Measurements from ENCODE around the gene BMP2. TPM values are rescaled to one million over a fixed set of nuclear protein-coding genes. Genes with fewer than 3 reads are reported as not detected.

The BMP2 gene
- total RNA-seq, 1 donor from 2014 or later, result 10.5 TPM

GRCh38 chr20:6732001-6732447, 35.5 kb upstream of the BMP2 start:
- Mint-ChIP-seq H3K27ac (no peak overlapping the region), H3K27me3 (ENCODE audit: low read depth) (no peaks in the 10 kb centered on the region), H3K4me1 (peaks cover 14% of the 10 kb centered on the region), H3K4me3 (no peak overlapping the region), H3K9me3 (peaks cover 10% of the 10 kb centered on the region), H3K36me3 (no peaks in the 10 kb centered on the region)
- no peak for DNase-seq (ENCODE audit: low spot score in 2 of 2, unreplicated experiment in 2 of 2)
- no peak for TF ChIP-seq CTCF (IDR thresholded peaks at IDR 0.05; ENCODE audit: unreplicated experiment)

GRCh38 chr20:6732851-6733250, 34.6 kb upstream of the BMP2 start:
- Mint-ChIP-seq H3K36me3 (no peaks in the 10 kb centered on the region), H3K9me3 (peaks cover 10% of the 10 kb centered on the region), H3K4me3 (no peak overlapping the region), H3K4me1 (peaks cover 20% of the 10 kb centered on the region), H3K27me3 (ENCODE audit: low read depth) (no peaks in the 10 kb centered on the region), H3K27ac (no peak overlapping the region)
- no peak for DNase-seq (ENCODE audit: low spot score in 2 of 2, unreplicated experiment in 2 of 2)
- TF ChIP-seq CTCF (IDR thresholded peaks at IDR 0.05; ENCODE audit: unreplicated experiment), result no peak

GRCh38 chr20:6733965-6734364, 33.5 kb upstream of the BMP2 start:
- Mint-ChIP-seq H3K27me3 (ENCODE audit: low read depth) (no peaks in the 10 kb centered on the region), H3K27ac (no peak overlapping the region), H3K9me3 (peaks cover 15% of the 10 kb centered on the region), H3K4me1 (peaks cover 20% of the 10 kb centered on the region), H3K36me3 (no peaks in the 10 kb centered on the region), H3K4me3 (no peak overlapping the region)
- no peak for TF ChIP-seq CTCF (IDR thresholded peaks at IDR 0.05; ENCODE audit: unreplicated experiment)
- DNase-seq (ENCODE audit: low spot score in 2 of 2, unreplicated experiment in 2 of 2), result no peak

DNA sequence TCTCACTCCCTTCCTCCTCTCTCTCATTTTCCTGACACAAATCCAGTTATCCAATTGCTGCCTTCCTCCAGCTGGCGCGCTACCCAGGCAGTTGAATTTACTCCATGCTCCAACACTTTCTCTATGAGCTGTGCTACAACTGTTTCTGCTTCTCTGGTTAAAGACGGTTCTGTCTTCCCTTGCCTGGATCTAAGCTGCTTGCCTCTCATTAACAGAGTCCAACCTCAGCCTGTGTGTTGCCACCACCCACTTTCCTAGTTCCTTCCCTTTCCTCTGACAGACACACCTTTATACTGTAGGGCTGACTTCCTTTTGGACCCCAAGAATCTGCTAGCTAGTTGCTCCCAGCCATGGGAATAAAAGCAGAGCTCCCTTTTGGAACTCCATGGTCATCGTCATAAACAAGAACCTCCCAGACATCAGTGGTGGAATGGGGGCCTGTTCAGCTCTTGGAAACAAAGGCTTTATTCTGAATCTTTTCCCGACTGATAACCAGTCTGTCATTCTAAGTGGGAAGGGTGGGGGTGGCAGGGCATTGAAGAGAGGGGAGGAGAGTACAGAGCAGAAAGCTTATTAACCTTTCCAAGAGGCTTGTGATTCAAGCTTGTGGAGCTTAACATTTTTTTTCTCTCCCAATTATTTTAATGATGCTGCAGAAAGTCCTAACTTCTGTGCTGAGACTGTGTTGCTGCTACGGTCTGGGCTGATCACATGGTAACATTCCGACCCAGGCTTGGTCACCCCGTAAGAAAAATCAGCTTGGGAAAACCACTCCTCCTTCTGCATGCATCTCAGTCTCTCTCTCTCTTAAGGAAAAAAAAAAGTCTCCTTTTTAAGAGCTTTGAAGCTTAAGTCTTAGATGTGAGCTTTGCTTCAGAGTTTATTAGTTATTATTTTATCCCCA, 31.3 kb upstream of the BMP2 start:
- Mint-ChIP-seq H3K27ac (peak overlapping the region; percentile 87), H3K9me3 (peaks cover 15% of the 10 kb centered on the region), H3K27me3 (ENCODE audit: low read depth) (no peaks in the 10 kb centered on the region), H3K4me1 (peaks cover 24% of the 10 kb centered on the region), H3K36me3 (no peaks in the 10 kb centered on the region), H3K4me3 (peak overlapping the region; percentile 9)
- TF ChIP-seq CTCF (IDR thresholded peaks at IDR 0.05; ENCODE audit: unreplicated experiment), result no peak
- DNase-seq (ENCODE audit: low spot score in 2 of 2, unreplicated experiment in 2 of 2), result peak in 1 of 2 experiments; percentile 39

DNA sequence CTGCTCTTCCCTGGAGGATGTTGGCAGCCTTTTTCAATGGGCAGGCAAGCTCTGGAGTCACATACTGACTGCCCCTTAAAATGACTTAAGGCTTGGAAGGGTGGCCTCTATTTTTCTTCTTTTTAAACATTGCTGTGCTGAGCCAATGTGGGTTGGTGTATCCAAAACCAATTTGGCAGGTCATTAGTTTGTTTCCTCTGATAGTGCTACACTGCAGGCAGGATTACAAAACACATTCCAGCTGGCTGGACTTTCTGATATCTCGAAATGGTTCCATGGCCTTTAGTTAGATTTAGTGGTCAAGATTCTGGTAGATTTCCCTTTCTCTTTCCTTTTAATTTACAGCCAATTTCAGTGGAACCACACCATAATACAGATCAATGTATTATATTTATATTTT, 28.1 kb upstream of the BMP2 start:
- DNase-seq (ENCODE audit: low spot score in 2 of 2, unreplicated experiment in 2 of 2), result no peak
- peaks cover 26% of the 10 kb centered on the region for H3K4me1 Mint-ChIP-seq
- no peak for TF ChIP-seq CTCF (IDR thresholded peaks at IDR 0.05; ENCODE audit: unreplicated experiment)
- H3K27ac Mint-ChIP-seq, result no peak overlapping the region
- H3K9me3 Mint-ChIP-seq, result peaks cover 15% of the 10 kb centered on the region
- no peaks in the 10 kb centered on the region for H3K36me3 Mint-ChIP-seq
- no peaks in the 10 kb centered on the region for H3K27me3 Mint-ChIP-seq (ENCODE audit: low read depth)
- no peak overlapping the region for H3K4me3 Mint-ChIP-seq

All from mesothelial cell of epicardium (in vitro differentiated cells).